Neural cell (in vitro differentiated cells): ENCODE data around the gene CACNA1E.

Experiments used
- CTCF ChIP-seq: fragments of 450-650 bp; IDR thresholded peaks from 2 replicates; pipeline ENCODE4 v1.5.1; 2014; ENCODE audit warnings: antibody characterized with exemption, mild to moderate bottlenecking, moderate library complexity; ENCODE audit not compliant: poor library complexity, severe bottlenecking
- EP300 ChIP-seq: fragments of 450-650 bp; conservative IDR thresholded peaks from 2 replicates; pipeline ENCODE4 v1.6.1; 2014; ENCODE audit warnings: antibody characterized with exemption, mild to moderate bottlenecking, moderate library complexity; ENCODE audit not compliant: poor library complexity, severe bottlenecking
- EZH2 ChIP-seq: fragments of 200-600, 300-800 bp; shearing (Covaris generic), sonication (generic); IDR thresholded peaks from 2 replicates; pipeline ENCODE4 v1.6.1; 2014; ENCODE audit warnings: antibody characterized with exemption, low read length, borderline replicate concordance, mild to moderate bottlenecking; ENCODE audit not compliant: insufficient read depth, poor library complexity, severe bottlenecking
- MXI1 ChIP-seq: fragments of 450-650 bp; conservative IDR thresholded peaks from 2 replicates; pipeline ENCODE4 v1.6.1; 2014; ENCODE audit warnings: antibody characterized with exemption, mild to moderate bottlenecking; ENCODE audit not compliant: poor library complexity, severe bottlenecking
- POLR2AphosphoS5 ChIP-seq: IDR thresholded peaks from 2 replicates; pipeline ENCODE4 v1.6.1; 2012
- RAD21 ChIP-seq: fragments of 450-650 bp; conservative IDR thresholded peaks from 2 replicates; pipeline ENCODE4 v1.6.1; 2014; ENCODE audit warnings: antibody characterized with exemption, mild to moderate bottlenecking, moderate library complexity
- SMC3 ChIP-seq: fragments of 450-650 bp; conservative IDR thresholded peaks from 2 replicates; pipeline ENCODE4 v1.6.1; 2014; ENCODE audit warnings: antibody characterized with exemption, mild to moderate bottlenecking, moderate library complexity; ENCODE audit not compliant: poor library complexity
- TAF1 ChIP-seq: IDR thresholded peaks from 2 replicates; pipeline ENCODE4 v1.6.1; 2012; ENCODE audit warnings: low read depth
- TF ChIP-seq, protein P1 (sequence below): IDR thresholded peaks from 2 replicates; pipeline ENCODE4 v1.6.1; 2012; ENCODE audit warnings: borderline replicate concordance

DNA sequence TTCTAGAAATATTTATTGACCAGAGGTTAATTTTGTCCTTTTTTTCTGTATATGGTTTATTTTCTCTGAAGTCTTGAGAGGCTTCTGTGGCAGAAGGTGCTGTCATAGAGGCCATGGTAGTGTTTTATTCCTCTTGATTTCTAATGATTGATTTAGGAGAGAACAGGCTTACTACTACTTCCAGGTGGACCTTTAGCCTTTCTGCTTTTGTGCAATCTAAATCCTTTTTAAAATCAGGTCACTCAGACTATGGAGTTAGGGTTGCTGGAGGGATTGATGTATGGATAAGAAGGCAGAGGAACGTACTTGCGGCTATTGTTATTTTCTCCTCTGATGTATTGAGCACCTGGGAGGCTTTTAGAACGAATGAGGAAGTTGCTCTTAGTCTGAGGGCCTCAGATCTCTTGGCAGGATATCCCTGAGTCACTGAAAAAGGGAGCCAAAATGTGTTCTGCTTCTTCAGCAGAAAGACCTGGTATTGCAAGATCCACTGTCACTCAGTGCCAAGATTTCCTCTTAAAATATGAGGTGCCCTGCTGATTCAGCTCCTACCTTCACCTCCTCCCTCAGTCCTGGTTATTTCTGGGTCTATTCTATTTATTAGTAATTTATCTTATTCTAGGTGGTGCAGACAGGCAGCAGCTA, 300.8 kb downstream of the CACNA1E start:
- TF ChIP-seq CTCF (no peak), MXI1 (no peak), TAF1 (no peak), EZH2 (no peak), RAD21 (no peak), SMC3 (no peak), POLR2AphosphoS5 (no peak), EP300 (no peak)
- TF ChIP-seq, protein P1, sequence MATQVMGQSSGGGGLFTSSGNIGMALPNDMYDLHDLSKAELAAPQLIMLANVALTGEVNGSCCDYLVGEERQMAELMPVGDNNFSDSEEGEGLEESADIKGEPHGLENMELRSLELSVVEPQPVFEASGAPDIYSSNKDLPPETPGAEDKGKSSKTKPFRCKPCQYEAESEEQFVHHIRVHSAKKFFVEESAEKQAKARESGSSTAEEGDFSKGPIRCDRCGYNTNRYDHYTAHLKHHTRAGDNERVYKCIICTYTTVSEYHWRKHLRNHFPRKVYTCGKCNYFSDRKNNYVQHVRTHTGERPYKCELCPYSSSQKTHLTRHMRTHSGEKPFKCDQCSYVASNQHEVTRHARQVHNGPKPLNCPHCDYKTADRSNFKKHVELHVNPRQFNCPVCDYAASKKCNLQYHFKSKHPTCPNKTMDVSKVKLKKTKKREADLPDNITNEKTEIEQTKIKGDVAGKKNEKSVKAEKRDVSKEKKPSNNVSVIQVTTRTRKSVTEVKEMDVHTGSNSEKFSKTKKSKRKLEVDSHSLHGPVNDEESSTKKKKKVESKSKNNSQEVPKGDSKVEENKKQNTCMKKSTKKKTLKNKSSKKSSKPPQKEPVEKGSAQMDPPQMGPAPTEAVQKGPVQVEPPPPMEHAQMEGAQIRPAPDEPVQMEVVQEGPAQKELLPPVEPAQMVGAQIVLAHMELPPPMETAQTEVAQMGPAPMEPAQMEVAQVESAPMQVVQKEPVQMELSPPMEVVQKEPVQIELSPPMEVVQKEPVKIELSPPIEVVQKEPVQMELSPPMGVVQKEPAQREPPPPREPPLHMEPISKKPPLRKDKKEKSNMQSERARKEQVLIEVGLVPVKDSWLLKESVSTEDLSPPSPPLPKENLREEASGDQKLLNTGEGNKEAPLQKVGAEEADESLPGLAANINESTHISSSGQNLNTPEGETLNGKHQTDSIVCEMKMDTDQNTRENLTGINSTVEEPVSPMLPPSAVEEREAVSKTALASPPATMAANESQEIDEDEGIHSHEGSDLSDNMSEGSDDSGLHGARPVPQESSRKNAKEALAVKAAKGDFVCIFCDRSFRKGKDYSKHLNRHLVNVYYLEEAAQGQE, result no peak
